HFF-Myc (cell line): ENCODE data around the gene S100A8.

ENCODE experiments used
- DNase-seq: peaks from one replicate; pipeline ENCODE4 v3.0.0-alpha.2; 2011; ENCODE audit warnings: low read depth; ENCODE audit errors: extremely low read depth
- H3K4me3 ChIP-seq: replicated peaks from 2 replicates; pipeline ENCODE4 v1.5.1; 2011; ENCODE audit warnings: low read depth, mild to moderate bottlenecking, control low read depth, low read length
- TF ChIP-seq, protein P1 (sequence below): IDR thresholded peaks from 2 replicates; pipeline ENCODE4 v1.5.1; 2012; ENCODE audit warnings: mild to moderate bottlenecking, low read depth, low read length, control low read depth; ENCODE audit errors: missing control alignments

S100A8 gene

DNA sequence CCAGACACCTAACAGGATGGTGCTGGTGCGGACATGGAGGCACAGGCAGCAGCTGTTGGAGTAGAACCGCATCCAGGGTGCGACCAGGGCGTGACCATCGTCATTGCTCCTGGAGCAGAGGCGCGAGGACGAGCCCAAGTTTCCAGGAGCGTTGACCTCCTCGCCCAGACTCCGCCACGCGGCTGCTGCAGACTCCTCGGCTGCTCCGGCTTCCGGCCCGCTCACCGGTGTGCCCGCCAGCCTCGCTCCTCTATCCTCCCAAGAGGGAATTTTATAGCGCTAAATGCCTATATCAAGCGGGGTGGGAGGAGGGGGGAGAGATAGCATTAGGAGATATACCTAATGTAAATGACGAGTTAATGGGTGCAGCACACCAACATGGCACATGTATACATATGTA lies 10.2 kb downstream of the S100A8 start:
- H3K4me3 ChIP-seq: no peak overlapping the region
- DNase-seq: no peak
- TF ChIP-seq, protein P1, sequence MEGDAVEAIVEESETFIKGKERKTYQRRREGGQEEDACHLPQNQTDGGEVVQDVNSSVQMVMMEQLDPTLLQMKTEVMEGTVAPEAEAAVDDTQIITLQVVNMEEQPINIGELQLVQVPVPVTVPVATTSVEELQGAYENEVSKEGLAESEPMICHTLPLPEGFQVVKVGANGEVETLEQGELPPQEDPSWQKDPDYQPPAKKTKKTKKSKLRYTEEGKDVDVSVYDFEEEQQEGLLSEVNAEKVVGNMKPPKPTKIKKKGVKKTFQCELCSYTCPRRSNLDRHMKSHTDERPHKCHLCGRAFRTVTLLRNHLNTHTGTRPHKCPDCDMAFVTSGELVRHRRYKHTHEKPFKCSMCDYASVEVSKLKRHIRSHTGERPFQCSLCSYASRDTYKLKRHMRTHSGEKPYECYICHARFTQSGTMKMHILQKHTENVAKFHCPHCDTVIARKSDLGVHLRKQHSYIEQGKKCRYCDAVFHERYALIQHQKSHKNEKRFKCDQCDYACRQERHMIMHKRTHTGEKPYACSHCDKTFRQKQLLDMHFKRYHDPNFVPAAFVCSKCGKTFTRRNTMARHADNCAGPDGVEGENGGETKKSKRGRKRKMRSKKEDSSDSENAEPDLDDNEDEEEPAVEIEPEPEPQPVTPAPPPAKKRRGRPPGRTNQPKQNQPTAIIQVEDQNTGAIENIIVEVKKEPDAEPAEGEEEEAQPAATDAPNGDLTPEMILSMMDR: no peak

DNA sequence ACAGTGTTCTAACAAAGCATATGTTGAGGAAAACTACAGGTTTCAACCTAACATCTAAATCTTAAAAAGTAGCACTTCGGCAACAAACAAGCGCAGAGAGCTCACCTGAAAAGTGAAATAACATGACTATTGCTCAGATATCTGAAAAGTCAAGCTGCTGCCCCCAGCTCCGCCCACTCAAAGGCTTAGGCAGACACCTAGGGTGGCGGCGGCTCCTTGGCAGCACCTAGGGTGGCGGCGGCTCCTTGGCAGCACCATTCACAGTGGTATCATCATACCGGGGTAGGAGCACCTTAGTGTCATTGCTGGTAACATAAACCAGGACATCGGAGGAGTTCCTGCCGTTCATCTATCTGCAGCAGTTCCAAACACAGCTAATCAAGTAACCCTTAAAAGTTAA lies 11.3 kb downstream of the S100A8 start:
- TF ChIP-seq, protein P1: no peak
- DNase-seq: no peak
- no peak overlapping the region for H3K4me3 ChIP-seq

DNA sequence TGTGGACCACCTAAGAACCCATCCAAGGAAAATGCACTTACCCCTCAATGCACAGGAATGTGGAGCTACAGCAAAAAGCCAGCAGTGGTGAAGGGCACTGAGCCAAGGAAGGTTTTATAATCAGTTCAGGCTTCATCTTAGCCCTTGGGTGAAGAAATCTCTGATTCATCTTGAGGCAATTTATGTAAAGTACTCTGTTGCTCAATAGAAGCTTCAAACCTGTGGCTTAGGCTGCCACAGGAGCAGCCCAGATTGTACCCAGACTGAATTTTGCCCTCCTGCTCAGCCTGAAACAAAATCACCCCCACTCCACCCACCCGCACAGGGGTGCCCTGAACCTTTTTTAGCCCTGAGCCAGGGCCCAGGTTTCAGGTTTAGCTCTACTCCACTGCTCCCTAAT lies 15.4 kb downstream of the S100A8 start, which contains the start of gene S100A12:
S100A12 (minus strand) TSS at position 111 of the 400 bp plus-strand sequence. CDS start 1,029 bp downstream, outside the sequence.
- DNase-seq: peak; percentile 17
- no peak within 1 kb of the TSS for H3K4me3 ChIP-seq
- TF ChIP-seq, protein P1: no peak

DNA sequence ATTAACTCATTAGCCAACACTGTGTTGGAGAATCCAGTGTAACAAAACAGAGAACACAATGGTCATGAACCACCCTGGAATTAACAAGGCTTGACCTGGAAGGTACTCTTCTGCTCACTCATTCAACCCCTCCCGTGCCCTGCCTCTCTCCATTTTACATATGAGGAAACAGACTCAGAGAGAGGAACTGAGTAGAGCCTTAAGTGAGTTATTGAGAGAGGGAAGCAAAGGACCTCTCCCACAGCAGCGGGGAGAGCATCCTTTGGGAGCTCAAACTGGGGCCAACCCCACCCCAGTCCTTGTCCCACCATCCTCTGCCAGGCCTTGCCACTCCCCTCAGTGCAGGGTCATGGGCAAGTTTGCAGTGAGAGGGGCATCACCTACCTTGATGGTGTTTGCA lies 16.8 kb downstream of the S100A8 start:
- DNase-seq: no peak
- H3K4me3 ChIP-seq: no peak overlapping the region
- TF ChIP-seq, protein P1: no peak

DNA sequence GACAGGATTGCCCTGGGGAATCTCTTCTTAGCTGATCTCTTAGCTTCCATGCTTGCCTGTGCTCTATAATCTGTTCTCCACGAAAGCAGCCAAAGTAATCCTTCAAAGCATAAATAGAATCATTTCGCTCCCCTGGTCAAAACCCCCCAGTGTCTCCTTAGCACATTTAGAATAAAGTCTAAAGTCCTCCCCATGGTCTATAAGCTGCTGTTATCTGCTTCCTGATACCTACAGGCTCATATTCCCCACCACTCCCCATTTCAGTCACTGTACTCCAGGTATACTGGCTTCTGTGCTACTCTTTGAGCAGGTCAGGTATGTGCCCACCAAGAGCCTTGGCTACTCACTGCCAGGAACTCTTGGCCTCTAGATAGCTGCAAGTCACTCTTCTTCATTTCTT lies 18.3 kb downstream of the S100A8 start:
- TF ChIP-seq, protein P1: no peak

DNA sequence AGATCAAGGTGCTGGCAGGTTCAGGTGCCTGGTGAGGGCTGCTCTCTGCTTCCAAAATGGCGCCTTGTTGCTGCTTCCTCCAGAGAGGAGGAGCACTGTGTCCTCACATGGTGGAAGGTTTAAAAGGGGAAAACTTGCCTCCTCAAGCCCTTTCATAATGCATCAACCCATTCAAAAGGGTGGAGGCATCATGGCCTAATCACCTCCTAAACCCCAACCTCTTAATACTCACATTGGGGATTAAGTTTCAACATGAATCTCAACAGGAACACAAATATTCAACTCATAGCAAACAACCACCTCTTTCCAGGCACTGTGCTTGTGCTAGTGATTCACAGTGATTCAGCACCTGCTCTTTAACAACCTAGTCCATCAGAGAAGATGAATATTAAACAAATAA lies 19.6 kb downstream of the S100A8 start:
- TF ChIP-seq, protein P1: no peak

More for the DNA sequence above, 18.3 kb downstream of the S100A8 start:
- no peak overlapping the region for H3K4me3 ChIP-seq
- DNase-seq: no peak

DNA sequence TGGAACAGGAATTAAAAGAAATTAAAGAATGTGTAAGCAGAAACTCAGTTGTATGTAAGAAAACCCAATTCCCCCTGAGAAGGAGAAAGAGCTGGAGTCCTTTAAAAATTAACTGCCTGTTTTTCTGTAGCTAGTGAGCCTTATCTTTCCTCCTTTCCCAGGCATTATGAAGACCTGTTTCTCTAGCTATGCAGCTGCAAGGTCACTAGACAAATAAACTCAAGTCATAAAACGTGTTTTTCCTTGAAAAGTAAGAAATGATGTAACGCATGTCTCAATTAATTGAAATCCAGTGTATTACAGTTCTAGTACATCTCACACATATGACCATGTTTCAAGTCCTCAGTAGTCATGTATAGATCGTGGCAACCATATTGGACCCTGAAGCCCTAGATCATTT lies 20.7 kb downstream of the S100A8 start:
- H3K4me3 ChIP-seq: no peak overlapping the region
- no peak for DNase-seq
- TF ChIP-seq, protein P1: no peak

More for the DNA sequence above, 19.6 kb downstream of the S100A8 start:
- no peak overlapping the region for H3K4me3 ChIP-seq
- no peak for DNase-seq
